ENCODE results near the gene CPLX1.

The CPLX1 gene

DNA sequence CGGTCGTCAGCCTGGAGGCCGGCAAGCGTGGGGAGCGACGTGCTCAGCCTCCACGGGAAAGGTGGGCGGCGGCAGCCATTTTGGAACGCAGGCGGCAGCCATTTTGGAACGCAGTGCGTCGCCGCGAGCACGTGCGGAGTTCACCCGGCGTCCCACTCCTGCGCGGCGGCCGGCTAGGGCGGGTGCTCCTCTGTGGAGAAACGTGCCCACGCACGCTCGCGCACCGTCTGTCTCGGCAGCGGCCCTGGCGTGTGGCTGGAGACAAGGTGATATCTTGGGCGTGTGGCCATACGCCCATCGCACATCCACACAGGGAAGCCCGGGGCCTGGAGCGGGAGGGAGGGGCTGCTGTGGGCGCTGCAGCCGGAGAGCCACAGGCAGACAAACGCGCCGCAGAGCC is 21.1 kb downstream of the CPLX1 start:
- no peak overlapping the region for H2AFZ ChIP-seq
- H3K4me2 ChIP-seq (ENCODE audit: low read length) = no peak overlapping the region
- H3K36me3 ChIP-seq (ENCODE audit: control insufficient read depth, insufficient read depth, low read length) = no peaks in the 10 kb centered on the region
- H3K27ac ChIP-seq = no peak overlapping the region
- no peaks in the 10 kb centered on the region for H3K9me3 ChIP-seq (ENCODE audit: control insufficient read depth, low read length)
- H3K4me1 ChIP-seq = no peaks in the 10 kb centered on the region
- TF ChIP-seq, protein P1, sequence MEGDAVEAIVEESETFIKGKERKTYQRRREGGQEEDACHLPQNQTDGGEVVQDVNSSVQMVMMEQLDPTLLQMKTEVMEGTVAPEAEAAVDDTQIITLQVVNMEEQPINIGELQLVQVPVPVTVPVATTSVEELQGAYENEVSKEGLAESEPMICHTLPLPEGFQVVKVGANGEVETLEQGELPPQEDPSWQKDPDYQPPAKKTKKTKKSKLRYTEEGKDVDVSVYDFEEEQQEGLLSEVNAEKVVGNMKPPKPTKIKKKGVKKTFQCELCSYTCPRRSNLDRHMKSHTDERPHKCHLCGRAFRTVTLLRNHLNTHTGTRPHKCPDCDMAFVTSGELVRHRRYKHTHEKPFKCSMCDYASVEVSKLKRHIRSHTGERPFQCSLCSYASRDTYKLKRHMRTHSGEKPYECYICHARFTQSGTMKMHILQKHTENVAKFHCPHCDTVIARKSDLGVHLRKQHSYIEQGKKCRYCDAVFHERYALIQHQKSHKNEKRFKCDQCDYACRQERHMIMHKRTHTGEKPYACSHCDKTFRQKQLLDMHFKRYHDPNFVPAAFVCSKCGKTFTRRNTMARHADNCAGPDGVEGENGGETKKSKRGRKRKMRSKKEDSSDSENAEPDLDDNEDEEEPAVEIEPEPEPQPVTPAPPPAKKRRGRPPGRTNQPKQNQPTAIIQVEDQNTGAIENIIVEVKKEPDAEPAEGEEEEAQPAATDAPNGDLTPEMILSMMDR (IDR thresholded peaks at IDR 0.05) = no peak
- no peaks in the 10 kb centered on the region for H3K27me3 ChIP-seq (ENCODE audit: control insufficient read depth, insufficient read depth, low read length)
- H3K9ac ChIP-seq = no peak overlapping the region
- H3K79me2 ChIP-seq = no peaks in the 10 kb centered on the region
- H3K4me3 ChIP-seq (ENCODE audit: low read depth, low read length) = no peak overlapping the region

DNA sequence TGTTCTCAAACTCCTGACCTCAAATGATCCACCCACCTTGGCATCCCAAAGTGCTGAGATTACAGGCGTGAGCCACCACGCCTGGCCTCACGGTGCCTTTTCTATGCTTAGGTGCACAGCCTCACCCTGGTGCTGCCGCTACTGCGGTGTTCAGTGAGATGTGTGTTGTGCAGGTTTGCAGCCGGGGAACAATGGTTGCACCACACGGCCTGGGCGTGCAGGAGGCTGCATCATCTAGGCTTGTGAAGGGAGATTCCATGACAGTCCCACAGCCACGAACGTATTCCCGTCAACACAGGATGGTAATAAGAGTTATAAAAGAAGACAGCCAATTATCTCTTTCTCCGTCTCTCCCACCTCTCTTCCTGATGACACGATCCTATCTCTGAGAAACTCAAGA is 22.0 kb downstream of the CPLX1 start:
- Histone ChIP-seq H3K27ac (no peak overlapping the region), H3K4me1 (no peaks in the 10 kb centered on the region), H3K36me3 (ENCODE audit: control insufficient read depth, insufficient read depth, low read length) (no peaks in the 10 kb centered on the region), H3K79me2 (no peaks in the 10 kb centered on the region), H3K27me3 (ENCODE audit: control insufficient read depth, insufficient read depth, low read length) (no peaks in the 10 kb centered on the region), H3K9me3 (ENCODE audit: control insufficient read depth, low read length) (no peaks in the 10 kb centered on the region), H2AFZ (no peak overlapping the region), H3K4me3 (ENCODE audit: low read depth, low read length) (no peak overlapping the region), H3K4me2 (ENCODE audit: low read length) (no peak overlapping the region), H3K9ac (no peak overlapping the region)
- TF ChIP-seq, protein P1 (IDR thresholded peaks at IDR 0.05) = no peak

DNA sequence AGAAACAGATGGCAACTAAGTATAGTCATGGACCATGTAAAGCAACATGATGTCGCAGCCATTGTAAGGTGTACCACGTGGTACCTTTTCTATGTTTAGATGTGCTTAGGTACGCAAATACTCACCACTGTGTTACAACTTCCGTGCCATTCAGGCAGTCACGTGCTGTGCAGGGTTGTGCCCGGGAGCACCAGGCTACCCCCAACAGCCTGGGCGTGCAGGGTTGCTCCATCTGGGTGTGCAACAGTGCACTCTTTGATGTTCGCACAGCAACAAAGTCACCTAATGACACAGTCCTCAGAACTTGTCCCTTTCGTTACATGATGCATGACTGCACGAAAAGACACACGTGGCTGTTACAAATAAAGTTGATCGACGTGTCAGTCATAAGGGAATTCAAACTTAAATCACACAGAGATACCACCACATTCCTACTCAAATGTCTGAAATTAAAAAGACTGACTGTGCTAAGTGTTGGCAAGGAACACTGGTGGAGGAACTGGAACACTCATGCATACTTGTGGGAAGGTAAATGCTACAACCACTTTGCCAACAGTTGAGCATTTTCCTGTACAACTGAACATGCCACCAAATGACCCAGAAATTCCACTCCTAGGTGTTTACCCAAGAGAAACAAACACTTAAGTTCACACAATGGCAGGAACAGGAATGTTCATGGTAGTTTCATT is 24.3 kb downstream of the CPLX1 start:
- no peaks in the 10 kb centered on the region for H3K4me1 ChIP-seq
- H3K9me3 ChIP-seq (ENCODE audit: control insufficient read depth, low read length) = no peaks in the 10 kb centered on the region
- H3K4me2 ChIP-seq (ENCODE audit: low read length) = no peak overlapping the region
- no peak overlapping the region for H3K9ac ChIP-seq
- H3K36me3 ChIP-seq (ENCODE audit: control insufficient read depth, insufficient read depth, low read length) = no peaks in the 10 kb centered on the region
- H3K27me3 ChIP-seq (ENCODE audit: control insufficient read depth, insufficient read depth, low read length) = no peaks in the 10 kb centered on the region
- H3K4me3 ChIP-seq (ENCODE audit: low read depth, low read length) = no peak overlapping the region
- TF ChIP-seq, protein P1 (IDR thresholded peaks at IDR 0.05) = no peak
- no peak overlapping the region for H3K27ac ChIP-seq
- H2AFZ ChIP-seq = no peak overlapping the region
- H3K79me2 ChIP-seq = no peaks in the 10 kb centered on the region

DNA sequence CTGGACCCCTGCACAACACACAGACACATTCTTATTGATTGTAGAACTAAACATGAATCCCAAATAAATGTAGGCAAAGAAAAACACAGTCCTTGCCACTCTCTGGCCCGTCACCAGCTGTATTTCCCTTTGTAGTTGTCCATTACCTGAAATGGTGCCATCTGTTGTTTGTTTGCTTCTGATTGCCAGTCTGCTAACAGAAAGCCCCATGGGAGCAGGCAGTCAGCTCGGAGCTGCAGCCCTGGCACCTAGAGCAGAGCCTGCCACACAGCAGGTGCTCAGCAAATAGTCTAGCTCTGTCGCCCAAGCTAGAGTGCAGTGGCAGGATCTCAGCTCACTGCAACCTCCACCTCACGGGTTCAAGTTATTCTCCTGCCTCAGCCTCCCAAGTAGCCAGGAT is 28.9 kb downstream of the CPLX1 start:
- Histone ChIP-seq H3K4me2 (ENCODE audit: low read length) (no peak overlapping the region), H3K4me3 (ENCODE audit: low read depth, low read length) (no peak overlapping the region), H2AFZ (no peak overlapping the region), H3K9ac (no peak overlapping the region), H3K79me2 (no peaks in the 10 kb centered on the region), H3K27ac (no peak overlapping the region), H3K27me3 (ENCODE audit: control insufficient read depth, insufficient read depth, low read length) (peaks cover 2% of the 10 kb centered on the region), H3K4me1 (no peaks in the 10 kb centered on the region), H3K36me3 (ENCODE audit: control insufficient read depth, insufficient read depth, low read length) (no peaks in the 10 kb centered on the region), H3K9me3 (ENCODE audit: control insufficient read depth, low read length) (no peaks in the 10 kb centered on the region)
- TF ChIP-seq, protein P1 (IDR thresholded peaks at IDR 0.05) = no peak

DNA sequence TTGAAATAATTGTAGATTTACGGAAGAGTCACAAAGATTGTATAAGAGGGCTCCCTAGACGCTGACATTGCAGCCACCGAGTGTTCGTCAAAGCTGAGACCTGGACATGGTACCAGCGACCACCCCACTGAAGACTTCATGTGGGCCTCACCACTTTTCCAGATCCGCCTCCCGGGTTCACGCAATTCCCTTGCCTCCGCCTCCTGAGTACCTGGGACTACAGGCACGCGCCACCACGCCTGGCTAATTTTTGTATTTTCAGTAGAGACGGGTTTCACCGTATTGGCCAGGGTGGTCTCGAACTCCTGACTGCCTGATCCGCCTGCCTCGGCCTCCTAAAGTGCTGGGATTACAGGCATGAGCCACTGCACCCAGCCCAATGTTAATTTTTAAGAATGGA is 29.7 kb downstream of the CPLX1 start:
- H3K9me3 ChIP-seq (ENCODE audit: control insufficient read depth, low read length) = no peaks in the 10 kb centered on the region
- H3K4me1 ChIP-seq = no peaks in the 10 kb centered on the region
- peaks cover 2% of the 10 kb centered on the region for H3K27me3 ChIP-seq (ENCODE audit: control insufficient read depth, insufficient read depth, low read length)
- no peak overlapping the region for H3K27ac ChIP-seq
- no peak overlapping the region for H3K4me3 ChIP-seq (ENCODE audit: low read depth, low read length)
- TF ChIP-seq, protein P1 (IDR thresholded peaks at IDR 0.05) = no peak
- no peaks in the 10 kb centered on the region for H3K36me3 ChIP-seq (ENCODE audit: control insufficient read depth, insufficient read depth, low read length)
- no peaks in the 10 kb centered on the region for H3K79me2 ChIP-seq
- H3K9ac ChIP-seq = no peak overlapping the region
- no peak overlapping the region for H3K4me2 ChIP-seq (ENCODE audit: low read length)
- no peak overlapping the region for H2AFZ ChIP-seq
